Heart right ventricle (tissue), 16 donors: ENCODE results near the gene RNF152. TPM values are rescaled to one million over a fixed set of nuclear protein-coding genes. Genes with fewer than 3 reads are reported as not detected.

Source experiments
- ATAC-seq, 8 donors: fragments of 200-7000 bp; cut with Tn5 transposase; one replicate each; pipeline ENCODE4 v1.9.1; 2020; ENCODE audit warnings: mild to moderate bottlenecking in 8 of 8, moderate library complexity in 8 of 8, moderate number of reproducible peaks in 1 of 8
- DNase-seq, 2 donors: peaks; one replicate each; pipeline ENCODE4 v3.0.0-alpha.2; 2020
- H3K27ac ChIP-seq, 10 donors: fragments of 200-600 bp; sonication (generic) in 2 of 10; one replicate each; pipeline versions ENCODE4 v1.5.0 to v1.8.0; 2020 to 2022; ENCODE audit warnings: mild to moderate bottlenecking in 3 of 10
- H3K27me3 ChIP-seq, 7 donors: fragments of 200-600 bp; one replicate each; pipeline ENCODE4 v1.8.0; 2021 to 2022; ENCODE audit warnings: mild to moderate bottlenecking in 2 of 7
- H3K36me3 ChIP-seq, 9 donors: fragments of 200-600 bp; sonication (generic) in 1 of 9; one replicate each; pipeline versions ENCODE4 v1.5.0 to v1.8.0; 2020 to 2022; ENCODE audit warnings: mild to moderate bottlenecking in 2 of 9
- H3K4me1 ChIP-seq, 9 donors: fragments of 200-600 bp; sonication (generic) in 1 of 9; one replicate each; pipeline versions ENCODE4 v1.5.0 to v1.8.0; 2020 to 2022; ENCODE audit warnings: mild to moderate bottlenecking in 4 of 9
- H3K4me3 ChIP-seq, 10 donors: fragments of 200-600 bp; sonication (generic) in 2 of 10; one replicate each; pipeline versions ENCODE4 v1.5.0 to v1.8.0; 2020 to 2022; ENCODE audit warnings: mild to moderate bottlenecking in 7 of 10, moderate library complexity in 2 of 10
- H3K9me3 ChIP-seq, 11 donors: fragments of 200-600 bp in 10 of 11; sonication (generic) in 2 of 11; one replicate each; pipeline versions ENCODE4 v1.5.0 to v1.8.0; 2013 to 2022; ENCODE audit warnings: mild to moderate bottlenecking in 2 of 11, control low read depth in 1 of 11, moderate library complexity in 1 of 11
- WGBS, 2 donors: extraction: QIAGEN DNeasy Blood & Tissue Kit; methylation state at CpG; one replicate each; pipeline ENCODE4 v1.1.7; 2013; ENCODE audit warnings: inconsistent platforms in 1 of 2; 5-methylcytosine and 5-hydroxymethylcytosine counted together
- intact Hi-C, 10 donors: fragments of 100-400 bp; cut with DNase I; formaldehyde crosslinking; loops; one replicate each; pipeline versions ENCODE4 v1.11.1 to v1.14.2; 2022
- long read RNA-seq, 3 donors: library from polyadenylated mRNA; unstranded; transcript quantifications; one replicate each; pipeline ENCODE4 v2.0.0, GENCODE V29; 2020 to 2021
- polyA plus RNA-seq, 2 donors: library from polyadenylated mRNA; stranded (reverse); fragments of 200-250 nt; gene quantifications; one replicate each; pipeline ENCODE4 v1.2.3, GENCODE V29; 2013
- total RNA-seq, 10 donors: library from RNA; stranded (reverse); fragmentation: NEBNext Ultra II Directional in 3 of 10; extraction: Animal tissue kit (Norgen Biotek cat#: 25700) in 3 of 10; gene quantifications; one replicate each; pipeline versions ENCODE4 v1.2.1 to v1.2.4, GENCODE V29; 2021 to 2023
- TF ChIP-seq, protein P1 (sequence below), 9 donors: fragments of 200-600 bp; sonication (generic) in 2 of 9; IDR thresholded peaks; one replicate each; pipeline versions ENCODE4 v1.5.0 to v1.8.0; 2021 to 2022; ENCODE audit warnings: antibody characterized with exemption in 9 of 9, mild to moderate bottlenecking in 5 of 9, moderate library complexity in 1 of 9
- donor health status: Arrhythmogenic right ventricular cardiomyopathy.
- donor health status: ischemic (EF 13 %, LVEDD 7.1; RV severe dilation, severe dysfunction).
- donor health status: healthy with polysubstance abuse.
- donor health status: DM: no; HTN: yes; CAD: no.
- donor health status: DM: no; HTN: no; CAD: no.
- donor health status: ischemic (EF 25% LVEDD 6.9; RV normal size, moderate dysfunction).
- donor health status: ischemic (EF 25% LVEDD 5.7; RV mildly dilated, moderate dysfunction).
- donor health status: healthy.
- donor health status: DM: yes; HTN: yes; CAD: no.
- donor health status: Ischemic cardiomyopathy.
- donor health status: ischemic (EF 35%, LVEDD 5.7; RV mildly dilated, moderate dysfunction).
- donor health status: nonischemic (EF 11% LVEDD 7.7; RV severe dilation, severe dysfunction).
- donor health status: DM: yes; HTN: yes; CAD: no.
- donor health status: PGD.
- donor health status: ischemic (EF 29% LVEDD 5.4; RV normal size, mild dysfunction).
- donor health status: nonischemic (EF 23%, LVEDD 6.1; RV moderate dilation, normal function).

The RNF152 gene
- total RNA-seq (10 to 100 TPM in 8 of 10 donors, 1 to 10 TPM in 2; 8.6 to 19.1 (median 11.3) TPM), polyA plus RNA-seq (1 to 10 TPM; 1.7 to 2.7 TPM)
- long read RNA-seq, donor 1, transcript RNF152-204 (3 exons, 682 nt), result major isoform, 6 of 7 reads
- long read RNA-seq, donor 1, partial matches to known transcripts, result 0 of 7 reads
- long read RNA-seq, donor 1, other reads (novel, unspliced or antisense), result 1 of 7 reads
- long read RNA-seq, donor 2, partial matches to known transcripts, result 0 of 6 reads
- long read RNA-seq, donor 2, other reads (novel, unspliced or antisense), result 3 of 6 reads
- long read RNA-seq, donor 3, full-length matches to known transcripts, result 1 of 5 reads
- long read RNA-seq, donor 3, partial matches to known transcripts, result 0 of 5 reads
- long read RNA-seq, donor 3, other reads (novel, unspliced or antisense), result 4 of 5 reads

GRCh38 chr18:61892683-61893308, at the start of gene RNF152:
Gene RNF152 (minus strand): TSS chr18:61893007. CDS start chr18:61816463, 76,544 bp downstream.
- peak within 1 kb of the TSS; percentile 32 to 97 (median 90) for H3K4me3 ChIP-seq
- TF ChIP-seq, protein P1, sequence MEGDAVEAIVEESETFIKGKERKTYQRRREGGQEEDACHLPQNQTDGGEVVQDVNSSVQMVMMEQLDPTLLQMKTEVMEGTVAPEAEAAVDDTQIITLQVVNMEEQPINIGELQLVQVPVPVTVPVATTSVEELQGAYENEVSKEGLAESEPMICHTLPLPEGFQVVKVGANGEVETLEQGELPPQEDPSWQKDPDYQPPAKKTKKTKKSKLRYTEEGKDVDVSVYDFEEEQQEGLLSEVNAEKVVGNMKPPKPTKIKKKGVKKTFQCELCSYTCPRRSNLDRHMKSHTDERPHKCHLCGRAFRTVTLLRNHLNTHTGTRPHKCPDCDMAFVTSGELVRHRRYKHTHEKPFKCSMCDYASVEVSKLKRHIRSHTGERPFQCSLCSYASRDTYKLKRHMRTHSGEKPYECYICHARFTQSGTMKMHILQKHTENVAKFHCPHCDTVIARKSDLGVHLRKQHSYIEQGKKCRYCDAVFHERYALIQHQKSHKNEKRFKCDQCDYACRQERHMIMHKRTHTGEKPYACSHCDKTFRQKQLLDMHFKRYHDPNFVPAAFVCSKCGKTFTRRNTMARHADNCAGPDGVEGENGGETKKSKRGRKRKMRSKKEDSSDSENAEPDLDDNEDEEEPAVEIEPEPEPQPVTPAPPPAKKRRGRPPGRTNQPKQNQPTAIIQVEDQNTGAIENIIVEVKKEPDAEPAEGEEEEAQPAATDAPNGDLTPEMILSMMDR (IDR thresholded peaks at IDR 0.05), result peak in 4 of 9 donors; percentile 4 to 21 (median 14)
- 6 to 9% methylated on average over 24 to 28 of the region's 28 CpGs for WGBS, 2 donors
- H3K27ac ChIP-seq, result peak within 1 kb of the TSS; percentile 79 to 96 (median 90)
- no peaks in the 10 kb centered on the region for H3K9me3 ChIP-seq
- peak; percentile 33 to 44 for DNase-seq
- H3K36me3 ChIP-seq, result peaks cover 0 to 31% (median 5%) of the 10 kb centered on the region in 9 donors
- peaks cover 0 to 61% (median 0%) of the 10 kb centered on the region in 7 donors for H3K27me3 ChIP-seq
- intact Hi-C loops, result loop anchor here in 9 of 10 donors (2.0 to 10.0 kb wide), 11 partner anchors 145 to 338 kb away; no protein-coding TSS in a partner anchor
- H3K4me1 ChIP-seq, result peaks cover 0 to 64% (median 32%) of the 10 kb centered on the region in 9 donors
- peak in 7 of 8 donors; percentile 5 to 34 (median 24) for ATAC-seq

GRCh38 chr18:61941948-61942471, 49.2 kb upstream of the RNF152 start:
- Histone ChIP-seq H3K9me3 (no peaks in the 10 kb centered on the region), H3K4me1 (no peaks in the 10 kb centered on the region), H3K4me3 (no peak overlapping the region), H3K36me3 (no peaks in the 10 kb centered on the region), H3K27me3 (no peaks in the 10 kb centered on the region), H3K27ac (peak overlapping the region in 3 of 10 donors; percentile 4 to 36 (median 11))
- ATAC-seq (no peak), DNase-seq (no peak)
- 85 to 88% methylated on average over 1 of the region's 1 CpG for WGBS, 2 donors
- TF ChIP-seq, protein P1 (IDR thresholded peaks at IDR 0.05), result no peak
- intact Hi-C loops, result no loop called here

DNA sequence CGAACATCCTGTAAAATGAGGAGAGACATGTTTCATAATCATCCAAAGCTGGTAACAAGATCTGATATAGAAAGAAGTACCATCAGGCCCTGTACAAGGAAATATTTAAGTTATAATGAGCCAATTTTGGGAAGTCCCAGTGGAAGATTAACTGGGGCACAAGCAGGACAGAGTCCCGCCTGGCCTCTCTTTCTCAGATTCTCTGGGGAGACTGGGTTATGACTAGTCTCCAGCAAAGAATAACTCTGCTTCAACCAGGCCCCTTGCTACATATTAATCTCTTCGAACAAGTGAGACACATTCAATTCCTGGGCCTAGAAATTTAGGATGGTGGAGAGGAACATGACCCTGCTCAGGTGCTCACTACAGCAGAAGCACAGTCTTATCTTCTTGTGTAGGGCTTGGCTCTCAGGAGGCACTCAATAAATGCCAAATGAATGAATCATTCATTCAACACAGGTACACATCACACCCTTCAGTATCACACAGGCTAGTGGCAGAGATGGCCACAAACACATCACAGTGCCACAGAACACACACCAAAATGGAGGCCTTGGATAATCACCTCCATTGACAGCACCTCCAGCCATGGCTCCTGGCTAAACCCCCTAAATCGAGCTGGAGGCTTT, 46.4 kb upstream of the RNF152 start:
- WGBS, 2 donors, result 78 to 89% methylated on average over 4 of the region's 4 CpGs
- Histone ChIP-seq H3K4me3 (no peak overlapping the region), H3K9me3 (no peaks in the 10 kb centered on the region), H3K4me1 (no peaks in the 10 kb centered on the region), H3K27ac (no peak overlapping the region), H3K27me3 (no peaks in the 10 kb centered on the region), H3K36me3 (no peaks in the 10 kb centered on the region)
- TF ChIP-seq, protein P1 (IDR thresholded peaks at IDR 0.05), result no peak
- ATAC-seq, result no peak
- DNase-seq, result no peak
- intact Hi-C loops, result no loop called here

- intact Hi-C loops, result no loop called here
- H3K27me3 ChIP-seq, result no peaks in the 10 kb centered on the region
- ATAC-seq, result no peak
- H3K36me3 ChIP-seq, result no peaks in the 10 kb centered on the region
- 57 to 64% methylated on average over 3 of the region's 3 CpGs for WGBS, 2 donors
- peaks cover 0 to 5% (median 0%) of the 10 kb centered on the region in 11 donors for H3K9me3 ChIP-seq
- no peak for DNase-seq
- no peak overlapping the region for H3K4me3 ChIP-seq
- TF ChIP-seq, protein P1 (IDR thresholded peaks at IDR 0.05), result no peak
- H3K4me1 ChIP-seq, result no peaks in the 10 kb centered on the region
- H3K27ac ChIP-seq, result no peak overlapping the region
Measured at GRCh38 chr18:61935362-61935761, 42.6 kb upstream of the RNF152 start.
